Adipocyte (in vitro differentiated cells): Measurements from ENCODE around the gene EPS8L2.
A peak's percentile ranks its signal among the peaks of the same experiment; 100 is the strongest.

ENCODE experiments used
- DNase-seq: peaks from one replicate; pipeline ENCODE4 v3.0.0-alpha.2; 2015; ENCODE audit warnings: low read depth
- H3K27me3 ChIP-seq: replicated peaks from 2 replicates; pipeline ENCODE4 v1.7.0; 2013; ENCODE audit warnings: mild to moderate bottlenecking, low read length, moderate library complexity; ENCODE audit not compliant: control insufficient read depth, insufficient read depth
- H3K36me3 ChIP-seq: 2 replicates; pipeline ENCODE4 v1.7.0; 2013; ENCODE audit warnings: low read length, mild to moderate bottlenecking, moderate library complexity; ENCODE audit not compliant: control insufficient read depth, insufficient read depth, severe bottlenecking
- H3K4me1 ChIP-seq: 2 replicates; pipeline ENCODE4 v1.7.0; 2013; ENCODE audit warnings: mild to moderate bottlenecking, low read length, moderate library complexity; ENCODE audit not compliant: control insufficient read depth, insufficient read depth
- H3K4me3 ChIP-seq: 2 replicates; pipeline ENCODE4 v1.7.0; 2013; ENCODE audit warnings: mild to moderate bottlenecking, low read length, moderate library complexity
- H3K9ac ChIP-seq: 2 replicates; pipeline ENCODE4 v1.7.0; 2013; ENCODE audit warnings: mild to moderate bottlenecking, low read length, moderate library complexity
- H3K9me3 ChIP-seq: 2 replicates; pipeline ENCODE4 v1.7.0; 2013; ENCODE audit warnings: mild to moderate bottlenecking, low read length, moderate library complexity; ENCODE audit not compliant: control insufficient read depth

Gene EPS8L2

DNA sequence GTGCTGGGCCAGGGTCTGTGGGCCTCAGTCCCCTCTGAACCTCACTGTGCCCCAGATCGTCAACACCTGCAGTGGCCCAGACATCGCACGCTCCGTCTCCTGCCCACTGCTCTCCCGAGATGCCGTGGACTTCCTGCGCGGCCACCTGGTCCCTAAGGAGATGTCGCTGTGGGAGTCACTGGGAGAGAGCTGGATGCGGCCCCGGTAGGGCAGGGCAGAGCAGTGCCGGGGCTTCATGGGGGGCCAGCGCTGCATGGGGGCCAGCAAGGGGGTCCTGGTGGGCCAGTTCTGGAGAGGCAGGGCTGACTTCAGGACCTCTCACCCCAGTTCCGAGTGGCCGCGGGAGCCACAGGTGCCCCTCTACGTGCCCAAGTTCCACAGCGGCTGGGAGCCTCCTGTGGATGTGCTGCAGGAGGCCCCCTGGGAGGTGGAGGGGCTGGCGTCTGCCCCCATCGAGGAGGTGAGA is 16.3 kb downstream of the EPS8L2 start:
- Histone ChIP-seq H3K9me3 (no peaks in the 10 kb centered on the region), H3K36me3 (no peaks in the 10 kb centered on the region), H3K4me1 (peaks cover 10% of the 10 kb centered on the region), H3K27me3 (no peaks in the 10 kb centered on the region), H3K9ac (no peak overlapping the region), H3K4me3 (no peak overlapping the region)
- no peak for DNase-seq

- no peaks in the 10 kb centered on the region for H3K27me3 ChIP-seq
- DNase-seq, result peak; percentile 75
- H3K9ac ChIP-seq, result no peak overlapping the region
- H3K4me3 ChIP-seq, result no peak overlapping the region
- H3K36me3 ChIP-seq, result no peaks in the 10 kb centered on the region
- no peaks in the 10 kb centered on the region for H3K9me3 ChIP-seq
- H3K4me1 ChIP-seq, result peaks cover 19% of the 10 kb centered on the region
Observed at GRCh38 chr11:723120-723883, 17.3 kb downstream of the EPS8L2 start.

DNA sequence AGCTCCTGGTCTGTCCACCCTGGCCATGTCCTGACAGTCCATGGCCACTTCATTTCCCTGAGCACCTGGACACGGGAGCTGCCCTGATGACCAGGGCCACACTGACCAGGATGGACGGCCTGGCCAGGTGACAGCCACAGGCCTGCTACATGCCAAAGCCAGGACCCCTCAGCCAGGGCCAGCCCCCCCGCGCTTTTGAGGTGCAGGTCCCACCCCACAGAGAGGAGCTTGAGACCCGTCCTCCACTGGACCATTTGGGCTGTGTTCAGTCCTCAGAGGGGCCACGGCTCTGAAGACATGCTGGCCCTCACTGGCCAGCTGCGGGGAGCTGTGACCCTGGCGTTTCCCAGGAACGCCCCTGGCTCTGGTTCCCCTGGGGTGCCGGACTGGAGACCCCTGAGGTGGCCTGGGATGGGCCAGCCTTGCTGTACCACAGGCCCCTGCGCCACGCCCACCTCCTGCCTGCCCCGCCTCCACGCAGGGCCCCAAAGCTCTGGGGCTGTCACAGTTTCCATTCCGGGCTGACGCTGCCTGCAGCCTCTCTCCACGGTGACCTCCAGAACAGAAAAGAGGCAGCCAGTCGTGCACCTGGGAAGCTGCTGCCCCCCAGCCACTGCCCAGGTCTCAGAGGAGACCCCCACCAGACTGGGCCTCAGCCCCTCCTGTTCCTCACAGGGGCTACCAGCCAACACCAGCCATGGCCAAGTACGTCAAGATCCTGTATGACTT is 18.2 kb downstream of the EPS8L2 start:
- H3K36me3 ChIP-seq, result no peaks in the 10 kb centered on the region
- H3K9me3 ChIP-seq, result no peaks in the 10 kb centered on the region
- H3K27me3 ChIP-seq, result no peaks in the 10 kb centered on the region
- no peak overlapping the region for H3K9ac ChIP-seq
- no peak for DNase-seq
- no peak overlapping the region for H3K4me3 ChIP-seq
- peaks cover 28% of the 10 kb centered on the region for H3K4me1 ChIP-seq

DNA sequence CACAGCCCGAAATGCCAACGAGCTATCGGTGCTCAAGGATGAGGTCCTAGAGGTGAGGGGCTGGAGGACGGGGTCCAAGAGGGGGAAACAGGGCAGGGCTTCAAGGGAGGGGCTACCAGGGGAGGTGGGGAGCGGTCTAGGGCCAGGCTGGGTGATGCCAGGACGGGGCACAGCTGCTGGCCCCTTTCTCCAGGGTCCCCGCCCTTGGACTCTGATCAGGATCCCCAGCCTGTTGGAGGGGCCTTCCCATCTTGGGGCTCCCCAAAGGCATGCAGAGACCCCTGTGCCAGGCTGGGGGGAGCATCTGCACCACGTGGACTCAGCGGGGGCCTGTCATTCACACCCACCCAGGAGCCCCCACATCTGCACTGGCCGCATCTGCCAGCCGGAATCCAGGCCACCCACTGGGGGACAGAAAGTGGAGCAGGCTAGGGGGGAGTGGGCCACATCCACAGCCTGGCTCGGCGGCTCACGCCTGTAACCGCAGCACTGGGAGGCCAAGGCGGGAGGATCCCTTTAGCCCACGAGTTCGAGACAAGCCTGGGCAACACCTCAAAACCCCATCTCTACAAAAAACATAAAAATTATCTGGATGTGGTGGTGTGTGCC is 18.9 kb downstream of the EPS8L2 start:
- H3K27me3 ChIP-seq, result no peaks in the 10 kb centered on the region
- peaks cover 31% of the 10 kb centered on the region for H3K4me1 ChIP-seq
- H3K4me3 ChIP-seq, result no peak overlapping the region
- no peak overlapping the region for H3K9ac ChIP-seq
- no peak for DNase-seq
- H3K9me3 ChIP-seq, result no peaks in the 10 kb centered on the region
- no peaks in the 10 kb centered on the region for H3K36me3 ChIP-seq

- H3K36me3 ChIP-seq, result no peaks in the 10 kb centered on the region
- no peaks in the 10 kb centered on the region for H3K9me3 ChIP-seq
- H3K27me3 ChIP-seq, result no peaks in the 10 kb centered on the region
- DNase-seq, result no peak
- H3K9ac ChIP-seq, result no peak overlapping the region
- H3K4me3 ChIP-seq, result no peak overlapping the region
- H3K4me1 ChIP-seq, result peaks cover 31% of the 10 kb centered on the region
Observed at GRCh38 chr11:725624-726202, 19.7 kb downstream of the EPS8L2 start.

- peak; percentile 22 for DNase-seq
- Histone ChIP-seq H3K4me3 (no peak overlapping the region), H3K9ac (peak overlapping the region; percentile 73), H3K36me3 (no peaks in the 10 kb centered on the region), H3K4me1 (peaks cover 31% of the 10 kb centered on the region), H3K27me3 (no peaks in the 10 kb centered on the region), H3K9me3 (no peaks in the 10 kb centered on the region)
Observed at GRCh38 chr11:726278-727220, 20.5 kb downstream of the EPS8L2 start.

DNA sequence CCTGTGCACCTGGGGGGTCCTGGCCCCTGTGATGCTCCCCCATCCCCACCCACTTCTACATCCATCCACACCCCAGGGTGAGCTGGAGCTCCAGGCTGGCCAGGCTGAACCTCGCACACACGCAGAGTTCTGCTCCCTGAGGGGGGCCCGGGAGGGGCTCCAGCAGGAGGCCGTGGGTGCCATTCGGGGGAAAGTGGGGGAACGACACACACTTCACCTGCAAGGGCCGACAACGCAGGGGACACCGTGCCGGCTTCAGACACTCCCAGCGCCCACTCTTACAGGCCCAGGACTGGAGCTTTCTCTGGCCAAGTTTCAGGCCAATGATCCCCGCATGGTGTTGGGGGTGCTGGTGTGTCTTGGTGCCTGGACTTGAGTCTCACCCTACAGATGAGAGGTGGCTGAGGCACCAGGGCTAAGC is 21.3 kb downstream of the EPS8L2 start:
- DNase-seq, result no peak
- Histone ChIP-seq H3K4me1 (peaks cover 31% of the 10 kb centered on the region), H3K36me3 (no peaks in the 10 kb centered on the region), H3K4me3 (no peak overlapping the region), H3K9me3 (no peaks in the 10 kb centered on the region), H3K9ac (peak overlapping the region; percentile 73), H3K27me3 (no peaks in the 10 kb centered on the region)

GRCh38 chr11:727859-728748 is 22.1 kb downstream of the EPS8L2 start:
- H3K36me3 ChIP-seq, result no peaks in the 10 kb centered on the region
- DNase-seq, result peak; percentile 79
- H3K27me3 ChIP-seq, result no peaks in the 10 kb centered on the region
- peak overlapping the region; percentile 73 for H3K9ac ChIP-seq
- no peaks in the 10 kb centered on the region for H3K9me3 ChIP-seq
- H3K4me3 ChIP-seq, result no peak overlapping the region
- H3K4me1 ChIP-seq, result peaks cover 31% of the 10 kb centered on the region

- Histone ChIP-seq H3K9ac (peak overlapping the region; percentile 69), H3K4me3 (no peak overlapping the region), H3K27me3 (peaks cover 3% of the 10 kb centered on the region), H3K9me3 (no peaks in the 10 kb centered on the region), H3K36me3 (no peaks in the 10 kb centered on the region), H3K4me1 (peaks cover 31% of the 10 kb centered on the region)
- DNase-seq, result no peak
Observed at GRCh38 chr11:728901-729491, 23.0 kb downstream of the EPS8L2 start.
